ENCODE measurements around the gene FBL.

DNA sequence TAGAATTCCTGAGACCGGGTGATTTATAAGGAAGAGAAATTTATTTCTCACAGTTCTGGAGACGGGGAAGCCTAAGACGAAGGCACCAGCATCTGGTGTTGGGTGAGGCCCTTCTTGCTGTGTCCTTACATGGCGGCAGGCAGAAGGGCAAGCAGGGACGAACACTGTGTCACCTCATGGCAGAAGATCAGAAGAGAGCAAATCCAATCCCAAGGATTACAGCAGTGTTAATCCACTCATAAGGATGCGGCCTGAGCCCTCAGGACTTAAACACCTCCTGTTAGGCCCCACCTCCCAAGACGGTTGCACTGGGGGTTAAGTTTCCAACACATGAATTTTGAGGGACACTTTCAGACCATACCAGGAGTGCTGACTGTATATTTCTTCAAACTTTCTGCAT is 6.7 kb upstream of the FBL start:
- TF ChIP-seq POLR2A (IDR thresholded peaks at IDR 0.05), result no peak
- TF ChIP-seq POLR2AphosphoS5 (IDR thresholded peaks at IDR 0.05), result no peak
- TF ChIP-seq, protein P1, sequence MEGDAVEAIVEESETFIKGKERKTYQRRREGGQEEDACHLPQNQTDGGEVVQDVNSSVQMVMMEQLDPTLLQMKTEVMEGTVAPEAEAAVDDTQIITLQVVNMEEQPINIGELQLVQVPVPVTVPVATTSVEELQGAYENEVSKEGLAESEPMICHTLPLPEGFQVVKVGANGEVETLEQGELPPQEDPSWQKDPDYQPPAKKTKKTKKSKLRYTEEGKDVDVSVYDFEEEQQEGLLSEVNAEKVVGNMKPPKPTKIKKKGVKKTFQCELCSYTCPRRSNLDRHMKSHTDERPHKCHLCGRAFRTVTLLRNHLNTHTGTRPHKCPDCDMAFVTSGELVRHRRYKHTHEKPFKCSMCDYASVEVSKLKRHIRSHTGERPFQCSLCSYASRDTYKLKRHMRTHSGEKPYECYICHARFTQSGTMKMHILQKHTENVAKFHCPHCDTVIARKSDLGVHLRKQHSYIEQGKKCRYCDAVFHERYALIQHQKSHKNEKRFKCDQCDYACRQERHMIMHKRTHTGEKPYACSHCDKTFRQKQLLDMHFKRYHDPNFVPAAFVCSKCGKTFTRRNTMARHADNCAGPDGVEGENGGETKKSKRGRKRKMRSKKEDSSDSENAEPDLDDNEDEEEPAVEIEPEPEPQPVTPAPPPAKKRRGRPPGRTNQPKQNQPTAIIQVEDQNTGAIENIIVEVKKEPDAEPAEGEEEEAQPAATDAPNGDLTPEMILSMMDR (IDR thresholded peaks at IDR 0.05), result no peak

Data from prostate gland (tissue), 2 donors.